NCI-H748 (cell line): Measurements from ENCODE around the gene ZP1.
A peak's percentile ranks its signal among the peaks of the same experiment; 100 is the strongest.

ENCODE experiments used
- DNase-seq: peaks from one replicate; lab custom pipeline; 2025; ENCODE audit not compliant: unreplicated experiment; lab: John Stamatoyannopoulos, UW

Gene ZP1

GRCh38 chr11:60873533-60873932, 6.2 kb downstream of the ZP1 start:
- DNase-seq, result no peak

- DNase-seq, result no peak
These were observed 7.4 kb downstream of the ZP1 start for GRCh38 chr11:60874421-60875365.

GRCh38 chr11:60875366-60876167, 8.2 kb downstream of the ZP1 start:
- no peak for DNase-seq

GRCh38 chr11:60876168-60876485, 8.8 kb downstream of the ZP1 start:
- no peak for DNase-seq

- DNase-seq, result no peak
These were observed 11.1 kb downstream of the ZP1 start for GRCh38 chr11:60878245-60879101.

GRCh38 chr11:60879104-60879503, 11.8 kb downstream of the ZP1 start:
- no peak for DNase-seq

- no peak for DNase-seq
These were observed 12.7 kb downstream of the ZP1 start for GRCh38 chr11:60879971-60880588.

- peak; percentile 89 for DNase-seq
These were observed 13.4 kb downstream of the ZP1 start for GRCh38 chr11:60880643-60881282.

GRCh38 chr11:60887556-60887955, 20.2 kb downstream of the ZP1 start:
- peak; percentile 75 for DNase-seq

- no peak for DNase-seq
These were observed 22.5 kb downstream of the ZP1 start for GRCh38 chr11:60889869-60890311.

GRCh38 chr11:60890696-60891095, 23.4 kb downstream of the ZP1 start:
- no peak for DNase-seq

GRCh38 chr11:60891103-60891741, 23.9 kb downstream of the ZP1 start:
- no peak for DNase-seq

- no peak for DNase-seq
These were observed 28.3 kb downstream of the ZP1 start for GRCh38 chr11:60895687-60896086.

GRCh38 chr11:60897496-60897895, 30.2 kb downstream of the ZP1 start:
- DNase-seq, result no peak

GRCh38 chr11:60899046-60899936, 31.9 kb downstream of the ZP1 start:
- peak; percentile 50 for DNase-seq

GRCh38 chr11:60899977-60900376, 32.6 kb downstream of the ZP1 start:
- no peak for DNase-seq

GRCh38 chr11:60900673-60901404, 33.5 kb downstream of the ZP1 start:
- DNase-seq, result no peak

GRCh38 chr11:60902625-60903024, 35.3 kb downstream of the ZP1 start:
- DNase-seq, result no peak
